GM18517 (cell line): ENCODE results near the gene MYPN.
"Not testable (repeated sequence)": the region's sequence is repeated elsewhere in the genome, so short reads cannot be mapped to it uniquely, and the experiment has no call there.

Source experiments
- ATAC-seq: cut with Tn5 transposase; IDR thresholded peaks from one replicate; pipeline ENCODE4 v1.9.1; 2021; ENCODE audit warnings: mild to moderate bottlenecking, moderate library complexity; ENCODE audit not compliant: unreplicated experiment

The MYPN gene

GRCh38 chr10:68221196-68221595, 111.9 kb downstream of the MYPN start:
- no peak for ATAC-seq

GRCh38 chr10:68222391-68222790, 113.1 kb downstream of the MYPN start:
- no peak for ATAC-seq

- ATAC-seq, result no peak
Observed at GRCh38 chr10:68223535-68224165, 114.4 kb downstream of the MYPN start.

GRCh38 chr10:68224810-68225209, 115.5 kb downstream of the MYPN start:
- ATAC-seq, result no peak

GRCh38 chr10:68230268-68230667, 121.0 kb downstream of the MYPN start:
- no peak for ATAC-seq

GRCh38 chr10:68231106-68231816, 122.0 kb downstream of the MYPN start:
- ATAC-seq, result peak; percentile 90

- peak; percentile 35 for ATAC-seq
Observed at GRCh38 chr10:68231817-68232251, 122.5 kb downstream of the MYPN start, which contains the start of gene ATOH7. ATOH7 (minus strand) TSS chr10:68232113; CDS start chr10:68231677, 436 bp downstream.

- ATAC-seq, result no peak
Observed at GRCh38 chr10:68233046-68233445, 123.8 kb downstream of the MYPN start.

- no peak for ATAC-seq
Observed at GRCh38 chr10:68235111-68235510, 125.8 kb downstream of the MYPN start.

GRCh38 chr10:68235581-68235980, 126.3 kb downstream of the MYPN start:
- ATAC-seq, result no peak

- ATAC-seq, result no peak
Observed at GRCh38 chr10:68237173-68237572, 127.9 kb downstream of the MYPN start.

GRCh38 chr10:68238371-68238770, 129.1 kb downstream of the MYPN start:
- ATAC-seq, result no peak

GRCh38 chr10:68239069-68239468, 129.8 kb downstream of the MYPN start:
- ATAC-seq, result no peak

GRCh38 chr10:68239596-68240150, 130.4 kb downstream of the MYPN start:
- ATAC-seq, result no peak

- no peak for ATAC-seq
Observed at GRCh38 chr10:68242051-68242450, 132.8 kb downstream of the MYPN start.

GRCh38 chr10:68246397-68246796, 137.1 kb downstream of the MYPN start:
- not testable (repeated sequence) for ATAC-seq

- ATAC-seq, result no peak
Observed at GRCh38 chr10:68247931-68248330, 138.6 kb downstream of the MYPN start.

GRCh38 chr10:68249297-68249696, 140.0 kb downstream of the MYPN start:
- ATAC-seq, result no peak

GRCh38 chr10:68251151-68251550, 141.9 kb downstream of the MYPN start:
- ATAC-seq, result no peak

- ATAC-seq, result no peak
Observed at GRCh38 chr10:68251625-68252495, 142.6 kb downstream of the MYPN start.

GRCh38 chr10:68253346-68253745, 144.1 kb downstream of the MYPN start:
- no peak for ATAC-seq
